ENCODE measurements around the gene MRPS12.

Gene MRPS12

DNA sequence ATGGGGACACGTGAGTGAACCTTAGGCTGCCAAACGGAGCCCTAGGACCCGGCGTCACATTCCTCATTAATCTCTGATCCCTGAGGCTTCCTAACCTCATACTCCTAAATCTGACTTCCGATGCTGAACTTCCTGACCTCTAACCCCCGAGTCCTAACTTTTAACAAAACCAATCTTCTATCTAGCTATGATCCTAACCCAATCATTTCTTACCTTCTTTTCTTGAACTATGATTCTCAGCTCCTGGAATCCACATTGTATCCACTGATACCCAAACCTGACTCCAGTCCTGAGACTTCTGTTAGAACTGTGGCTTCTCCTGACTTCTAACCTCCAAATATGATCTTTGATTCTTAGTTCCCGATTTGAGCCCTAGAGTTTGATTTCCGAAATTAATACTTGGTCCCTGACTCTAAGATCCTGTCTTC lies 30.5 kb upstream of the MRPS12 start:
- H3K36me3 ChIP-seq (replicated peaks; ENCODE audit: low read depth, low read length), result peaks cover 17% of the 10 kb centered on the region
- peak overlapping the region; percentile 90 for H3K4me2 ChIP-seq (ENCODE audit: low read length)
- H3K4me3 ChIP-seq (ENCODE audit: low read length), result peak overlapping the region; percentile 89
- TF ChIP-seq EZH2phosphoT487 (IDR thresholded peaks at IDR 0.05; ENCODE audit: low read depth), result no peak
- TF ChIP-seq CTCF (IDR thresholded peaks at IDR 0.05; ENCODE audit: low read depth, low read length), result no peak
- peaks cover 37% of the 10 kb centered on the region for H3K79me2 ChIP-seq (ENCODE audit: low read length)
- peak overlapping the region; percentile 87 for H3K9ac ChIP-seq (ENCODE audit: low read length)
- H3K4me1 ChIP-seq (ENCODE audit: low read length), result peaks cover 13% of the 10 kb centered on the region
- H3K27ac ChIP-seq (ENCODE audit: low read length), result peak overlapping the region; percentile 47
- H3K9me3 ChIP-seq (ENCODE audit: insufficient read depth, low read length), result no peaks in the 10 kb centered on the region
- no peaks in the 10 kb centered on the region for H3K27me3 ChIP-seq (ENCODE audit: low read depth, low read length)
- H4K20me1 ChIP-seq (ENCODE audit: insufficient read depth, low read length), result no peaks in the 10 kb centered on the region
- H2AFZ ChIP-seq (ENCODE audit: low read depth, low read length), result peak overlapping the region; percentile 62

GRCh38 chr19:38900743-38901190 lies 30.0 kb upstream of the MRPS12 start:
- H2AFZ ChIP-seq (ENCODE audit: low read depth, low read length), result no peak overlapping the region
- peak overlapping the region; percentile 87 for H3K9ac ChIP-seq (ENCODE audit: low read length)
- peaks cover 13% of the 10 kb centered on the region for H3K4me1 ChIP-seq (ENCODE audit: low read length)
- no peaks in the 10 kb centered on the region for H3K9me3 ChIP-seq (ENCODE audit: insufficient read depth, low read length)
- H3K36me3 ChIP-seq (replicated peaks; ENCODE audit: low read depth, low read length), result peaks cover 23% of the 10 kb centered on the region
- no peak overlapping the region for H3K27ac ChIP-seq (ENCODE audit: low read length)
- H3K4me2 ChIP-seq (ENCODE audit: low read length), result peak overlapping the region; percentile 90
- H3K27me3 ChIP-seq (ENCODE audit: low read depth, low read length), result no peaks in the 10 kb centered on the region
- TF ChIP-seq EZH2phosphoT487 (IDR thresholded peaks at IDR 0.05; ENCODE audit: low read depth) (no peak), CTCF (IDR thresholded peaks at IDR 0.05; ENCODE audit: low read depth, low read length) (no peak)
- H3K79me2 ChIP-seq (ENCODE audit: low read length), result peaks cover 37% of the 10 kb centered on the region
- H4K20me1 ChIP-seq (ENCODE audit: insufficient read depth, low read length), result no peaks in the 10 kb centered on the region
- peak overlapping the region; percentile 89 for H3K4me3 ChIP-seq (ENCODE audit: low read length)

DNA sequence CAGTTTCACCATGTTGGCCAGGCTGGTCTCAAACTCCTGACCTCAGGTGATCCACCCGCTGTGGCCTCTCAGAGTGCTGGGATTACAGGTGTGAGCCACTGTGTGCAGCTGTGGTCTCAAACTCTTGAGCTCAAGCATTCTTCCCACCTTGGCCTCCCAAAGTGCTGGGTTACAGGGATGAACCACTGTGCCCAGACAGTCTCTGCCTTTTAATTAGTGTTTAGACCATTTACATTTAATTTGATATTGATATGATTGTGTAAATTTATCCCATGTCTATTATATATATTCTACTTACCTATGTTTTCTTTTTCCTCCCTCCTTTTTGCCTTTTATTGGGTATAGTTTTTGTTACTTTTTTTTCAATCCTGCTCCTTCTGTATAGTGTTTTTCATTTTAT lies 29.1 kb upstream of the MRPS12 start:
- no peaks in the 10 kb centered on the region for H4K20me1 ChIP-seq (ENCODE audit: insufficient read depth, low read length)
- H3K36me3 ChIP-seq (replicated peaks; ENCODE audit: low read depth, low read length), result peaks cover 25% of the 10 kb centered on the region
- H3K4me2 ChIP-seq (ENCODE audit: low read length), result no peak overlapping the region
- H3K27ac ChIP-seq (ENCODE audit: low read length), result no peak overlapping the region
- peaks cover 13% of the 10 kb centered on the region for H3K4me1 ChIP-seq (ENCODE audit: low read length)
- H3K4me3 ChIP-seq (ENCODE audit: low read length), result no peak overlapping the region
- no peaks in the 10 kb centered on the region for H3K27me3 ChIP-seq (ENCODE audit: low read depth, low read length)
- no peak overlapping the region for H3K9ac ChIP-seq (ENCODE audit: low read length)
- peaks cover 37% of the 10 kb centered on the region for H3K79me2 ChIP-seq (ENCODE audit: low read length)
- no peak overlapping the region for H2AFZ ChIP-seq (ENCODE audit: low read depth, low read length)
- TF ChIP-seq EZH2phosphoT487 (IDR thresholded peaks at IDR 0.05; ENCODE audit: low read depth), result no peak
- TF ChIP-seq CTCF (IDR thresholded peaks at IDR 0.05; ENCODE audit: low read depth, low read length), result no peak
- no peaks in the 10 kb centered on the region for H3K9me3 ChIP-seq (ENCODE audit: insufficient read depth, low read length)

- Histone ChIP-seq H2AFZ (ENCODE audit: low read depth, low read length) (no peak overlapping the region), H3K27me3 (ENCODE audit: low read depth, low read length) (no peaks in the 10 kb centered on the region), H3K4me1 (ENCODE audit: low read length) (peaks cover 5% of the 10 kb centered on the region), H3K4me3 (ENCODE audit: low read length) (no peak overlapping the region), H3K27ac (ENCODE audit: low read length) (no peak overlapping the region), H3K79me2 (ENCODE audit: low read length) (peaks cover 37% of the 10 kb centered on the region), H3K36me3 (replicated peaks; ENCODE audit: low read depth, low read length) (peaks cover 43% of the 10 kb centered on the region), H3K9me3 (ENCODE audit: insufficient read depth, low read length) (no peaks in the 10 kb centered on the region), H4K20me1 (ENCODE audit: insufficient read depth, low read length) (no peaks in the 10 kb centered on the region), H3K4me2 (ENCODE audit: low read length) (no peak overlapping the region), H3K9ac (ENCODE audit: low read length) (no peak overlapping the region)
- no peak for TF ChIP-seq EZH2phosphoT487 (IDR thresholded peaks at IDR 0.05; ENCODE audit: low read depth)
- TF ChIP-seq CTCF (IDR thresholded peaks at IDR 0.05; ENCODE audit: low read depth, low read length), result no peak
Measured at GRCh38 chr19:38904581-38905539, 25.9 kb upstream of the MRPS12 start.

Data from OCI-LY3 (cell line).